Neural crest cell (in vitro differentiated cells): Measurements from ENCODE around the gene NCAPG2. TPM values are rescaled to one million over a fixed set of nuclear protein-coding genes. Genes with fewer than 3 reads are reported as not detected.
A peak's percentile ranks its signal among the peaks of the same experiment; 100 is the strongest.

Source experiments
- DNase-seq: peaks from one replicate; pipeline ENCODE4 v3.0.0; 2021; ENCODE audit warnings: low read depth, mixed read lengths, low spot score
- H3K27ac Mint-ChIP-seq: one replicate; pipeline ENCODE4 v1.8.0; 2021; ENCODE audit warnings: mild to moderate bottlenecking, mixed read lengths; ENCODE audit not compliant: unreplicated experiment
- H3K27me3 Mint-ChIP-seq: 2 replicates; pipeline ENCODE4 v1.8.0; 2021; ENCODE audit warnings: low read depth, mild to moderate bottlenecking, mixed read lengths
- H3K36me3 Mint-ChIP-seq: 2 replicates; pipeline ENCODE4 v1.8.0; 2021; ENCODE audit warnings: low read depth, mild to moderate bottlenecking, mixed read lengths
- H3K4me1 Mint-ChIP-seq: 2 replicates; pipeline ENCODE4 v1.8.0; 2021; ENCODE audit warnings: mixed read lengths
- H3K4me3 Mint-ChIP-seq: one replicate; pipeline ENCODE4 v1.8.0; 2021; ENCODE audit warnings: mild to moderate bottlenecking, mixed read lengths
- H3K9me3 Mint-ChIP-seq: 2 replicates; pipeline ENCODE4 v1.8.0; 2021; ENCODE audit warnings: mixed read lengths
- total RNA-seq: library from RNA; stranded (reverse); gene quantifications from 2 replicates; pipeline ENCODE4 v1.2.1, GENCODE V29; 2021
- TF ChIP-seq, protein P1 (sequence below): fragments of 200-600 bp; sonication (generic); conservative IDR thresholded peaks from 2 replicates; pipeline ENCODE4 v1.5.0; 2021; ENCODE audit warnings: antibody characterized with exemption, mild to moderate bottlenecking

Gene NCAPG2
- total RNA-seq, 1 donor from 2014 or later, result 84.9 TPM

DNA sequence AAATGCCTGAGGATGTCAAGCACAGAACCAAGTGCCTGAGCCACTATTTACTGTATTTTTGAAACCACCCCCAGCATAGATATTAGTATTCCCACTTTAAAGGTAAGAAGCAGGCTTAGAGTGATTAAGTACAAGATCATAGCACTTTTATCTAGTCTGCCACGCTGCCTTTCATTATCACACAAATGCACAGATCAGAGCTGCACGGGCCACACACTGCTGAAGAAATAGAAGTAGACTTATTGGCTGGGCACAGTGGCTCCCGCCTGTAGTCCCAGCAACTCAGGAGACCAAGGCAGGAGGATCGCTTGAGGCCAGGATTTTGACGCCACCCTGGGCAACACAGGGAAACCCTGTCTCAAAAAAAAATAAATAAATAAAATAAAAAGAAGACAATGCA, 38.2 kb downstream of the NCAPG2 start:
- no peak overlapping the region for H3K4me3 Mint-ChIP-seq
- no peaks in the 10 kb centered on the region for H3K4me1 Mint-ChIP-seq
- TF ChIP-seq, protein P1, sequence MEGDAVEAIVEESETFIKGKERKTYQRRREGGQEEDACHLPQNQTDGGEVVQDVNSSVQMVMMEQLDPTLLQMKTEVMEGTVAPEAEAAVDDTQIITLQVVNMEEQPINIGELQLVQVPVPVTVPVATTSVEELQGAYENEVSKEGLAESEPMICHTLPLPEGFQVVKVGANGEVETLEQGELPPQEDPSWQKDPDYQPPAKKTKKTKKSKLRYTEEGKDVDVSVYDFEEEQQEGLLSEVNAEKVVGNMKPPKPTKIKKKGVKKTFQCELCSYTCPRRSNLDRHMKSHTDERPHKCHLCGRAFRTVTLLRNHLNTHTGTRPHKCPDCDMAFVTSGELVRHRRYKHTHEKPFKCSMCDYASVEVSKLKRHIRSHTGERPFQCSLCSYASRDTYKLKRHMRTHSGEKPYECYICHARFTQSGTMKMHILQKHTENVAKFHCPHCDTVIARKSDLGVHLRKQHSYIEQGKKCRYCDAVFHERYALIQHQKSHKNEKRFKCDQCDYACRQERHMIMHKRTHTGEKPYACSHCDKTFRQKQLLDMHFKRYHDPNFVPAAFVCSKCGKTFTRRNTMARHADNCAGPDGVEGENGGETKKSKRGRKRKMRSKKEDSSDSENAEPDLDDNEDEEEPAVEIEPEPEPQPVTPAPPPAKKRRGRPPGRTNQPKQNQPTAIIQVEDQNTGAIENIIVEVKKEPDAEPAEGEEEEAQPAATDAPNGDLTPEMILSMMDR, result no peak
- H3K9me3 Mint-ChIP-seq, result no peaks in the 10 kb centered on the region
- H3K27me3 Mint-ChIP-seq, result no peaks in the 10 kb centered on the region
- H3K27ac Mint-ChIP-seq, result no peak overlapping the region
- no peak for DNase-seq
- H3K36me3 Mint-ChIP-seq, result peaks cover 22% of the 10 kb centered on the region

DNA sequence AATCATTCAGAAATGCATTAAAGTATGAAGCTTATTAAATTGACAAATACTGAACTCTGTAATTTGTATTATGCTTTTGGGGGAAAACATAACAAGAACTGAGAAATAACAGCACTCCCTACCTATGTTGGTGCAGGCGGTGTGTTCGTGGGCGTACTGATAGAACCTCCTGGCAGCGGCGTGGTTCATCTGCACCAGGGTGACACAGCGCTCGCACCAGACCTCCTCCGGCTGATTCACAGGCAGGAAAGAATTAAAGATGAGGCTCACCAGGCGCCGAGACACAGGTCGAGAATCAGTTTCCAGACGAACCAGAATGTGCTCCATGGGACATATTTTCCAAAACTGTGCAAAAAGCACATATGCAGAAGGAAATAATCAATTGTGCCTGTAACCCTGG, 40.2 kb downstream of the NCAPG2 start:
- DNase-seq, result no peak
- Mint-ChIP-seq H3K27ac (no peak overlapping the region), H3K4me3 (no peak overlapping the region), H3K36me3 (peaks cover 23% of the 10 kb centered on the region), H3K27me3 (no peaks in the 10 kb centered on the region), H3K4me1 (no peaks in the 10 kb centered on the region), H3K9me3 (no peaks in the 10 kb centered on the region)
- TF ChIP-seq, protein P1, result no peak

DNA sequence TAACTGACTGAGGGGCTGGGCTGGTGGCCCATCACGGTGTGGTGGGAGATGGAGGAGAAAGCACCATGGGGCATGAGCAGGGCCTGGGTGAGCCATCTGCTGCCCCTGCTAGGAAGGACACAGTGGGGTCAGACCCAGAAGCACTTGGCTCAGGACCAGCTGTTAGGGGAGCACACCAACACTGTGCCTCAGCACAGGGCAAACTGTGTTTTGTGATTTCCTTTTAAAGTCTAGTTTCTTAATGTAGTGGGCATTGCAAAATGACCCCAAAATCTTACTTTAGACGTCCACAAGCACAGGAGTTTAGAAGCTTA, 41.2 kb downstream of the NCAPG2 start:
- H3K4me3 Mint-ChIP-seq, result no peak overlapping the region
- DNase-seq, result no peak
- peak overlapping the region; percentile 47 for H3K27ac Mint-ChIP-seq
- TF ChIP-seq, protein P1, result no peak
- no peaks in the 10 kb centered on the region for H3K27me3 Mint-ChIP-seq
- no peaks in the 10 kb centered on the region for H3K9me3 Mint-ChIP-seq
- peaks cover 3% of the 10 kb centered on the region for H3K4me1 Mint-ChIP-seq
- peaks cover 20% of the 10 kb centered on the region for H3K36me3 Mint-ChIP-seq

DNA sequence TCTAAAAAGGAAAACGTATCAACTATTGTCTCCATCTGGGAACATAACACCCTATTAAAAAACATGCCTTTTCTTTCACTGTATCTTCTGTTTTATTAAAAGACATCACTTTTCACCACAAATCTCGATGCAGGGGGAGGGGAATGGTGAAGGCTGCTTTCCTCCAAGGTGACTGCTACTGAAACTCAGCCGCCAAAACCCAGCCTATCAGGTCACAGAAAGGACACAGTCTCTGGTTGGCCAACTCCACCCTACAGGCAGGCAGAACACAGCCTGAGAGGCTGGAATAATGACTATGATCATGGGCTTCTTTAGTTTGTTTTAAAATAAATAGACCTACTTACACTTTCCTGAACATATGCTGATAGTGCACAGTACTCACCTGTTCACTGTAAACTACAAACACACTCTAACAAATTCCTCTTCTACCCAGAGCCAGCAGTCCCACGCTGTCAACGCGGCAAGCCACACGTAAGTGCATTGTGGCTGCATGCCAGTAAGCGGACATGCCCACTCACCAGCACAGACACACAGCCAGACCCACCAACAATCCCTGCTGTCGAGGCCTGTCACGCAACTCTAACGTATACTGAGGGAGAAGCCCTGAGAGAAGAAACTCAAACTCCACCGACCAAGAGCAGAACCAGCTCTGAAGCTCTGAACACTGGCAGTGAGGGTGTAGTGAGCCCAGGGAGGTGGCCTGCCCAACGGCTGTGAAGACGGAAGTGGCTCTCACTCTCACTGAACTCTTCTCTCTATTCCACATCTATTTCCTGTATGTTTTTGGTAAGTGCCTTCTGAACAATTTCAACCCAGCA, 41.8 kb downstream of the NCAPG2 start:
- Mint-ChIP-seq H3K27me3 (no peaks in the 10 kb centered on the region), H3K4me3 (no peak overlapping the region)
- TF ChIP-seq, protein P1, result no peak

DNA sequence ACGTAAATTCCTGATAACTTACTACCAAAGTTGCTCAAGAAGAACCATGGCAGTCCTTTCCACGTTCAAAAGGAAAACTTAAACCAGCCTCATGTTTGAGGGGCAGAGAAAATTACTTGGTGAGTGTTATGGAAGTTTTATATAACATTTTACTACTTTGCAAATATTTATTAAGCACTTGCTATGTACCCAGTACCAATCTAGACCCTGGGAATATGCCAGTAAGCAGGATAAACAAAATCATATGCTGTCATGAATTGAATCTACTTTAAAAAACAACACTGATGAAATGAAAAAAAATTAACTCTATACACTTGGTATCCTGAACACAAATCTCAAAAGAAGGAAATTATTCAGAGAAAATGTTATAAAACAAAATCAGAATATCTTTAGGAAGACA, 46.1 kb downstream of the NCAPG2 start:
- DNase-seq, result no peak
- Mint-ChIP-seq H3K27ac (peak overlapping the region; percentile 96), H3K4me1 (peaks cover 13% of the 10 kb centered on the region), H3K27me3 (no peaks in the 10 kb centered on the region), H3K9me3 (no peaks in the 10 kb centered on the region), H3K36me3 (peaks cover 28% of the 10 kb centered on the region), H3K4me3 (no peak overlapping the region)
- TF ChIP-seq, protein P1, result no peak

More for the DNA sequence above, 41.8 kb downstream of the NCAPG2 start:
- Mint-ChIP-seq H3K27ac (peak overlapping the region; percentile 47), H3K36me3 (peaks cover 20% of the 10 kb centered on the region), H3K9me3 (no peaks in the 10 kb centered on the region), H3K4me1 (peaks cover 9% of the 10 kb centered on the region)
- no peak for DNase-seq
